HepG2 (cell line): ENCODE measurements around the gene EIF3B. TPM values are rescaled to one million over a fixed set of nuclear protein-coding genes. Genes with fewer than 3 reads are reported as not detected.

ENCODE experiments used
- CHD2 ChIP-seq: IDR thresholded peaks from 2 replicates; pipeline ENCODE4 v1.6.1; 2011; ENCODE audit warnings: low read depth, low read length, improper control_type of control experiment
- CHD4 ChIP-seq: fragments of 200-600 bp; sonication (generic); IDR thresholded peaks from 2 replicates; pipeline ENCODE4 v1.7.0; 2017; ENCODE audit warnings: mild to moderate bottlenecking, low read length, borderline replicate concordance
- EED ChIP-seq: sonication (generic); formaldehyde crosslinking; IDR thresholded peaks from 2 replicates; pipeline ENCODE4 v1.5.0; 2020; ENCODE audit warnings: mild to moderate bottlenecking, missing genetic modification reagents
- GATAD1 ChIP-seq: IDR thresholded peaks from 2 replicates; pipeline ENCODE4 v1.6.1; 2016; ENCODE audit warnings: missing genetic modification reagents, missing compliant biosample characterization
- HIVEP1 ChIP-seq: sonication (generic); formaldehyde crosslinking; IDR thresholded peaks from 2 replicates; pipeline ENCODE4 v1.4.0; 2020; ENCODE audit warnings: mild to moderate bottlenecking, missing genetic modification reagents
- HNF4A ChIP-seq: sonication (generic); formaldehyde crosslinking; IDR thresholded peaks from 2 replicates; pipeline ENCODE4 v1.4.0; 2020; ENCODE audit warnings: missing genetic modification reagents
- KDM1A ChIP-seq: IDR thresholded peaks from 2 replicates; pipeline ENCODE4 v1.6.1; 2016; ENCODE audit warnings: missing compliant biosample characterization
- KDM5A ChIP-seq: fragments of 200-600 bp; sonication (generic); IDR thresholded peaks from 2 replicates; pipeline ENCODE4 v1.7.0; 2018; ENCODE audit warnings: antibody characterized with exemption, mild to moderate bottlenecking, low read length, borderline replicate concordance
- RBFOX2 ChIP-seq: fragments of 200-400 bp; formaldehyde crosslinking; IDR thresholded peaks from 2 replicates; pipeline ENCODE4 v1.6.1; 2017; ENCODE audit warnings: low read depth, mild to moderate bottlenecking, low read length
- RBM22 ChIP-seq: fragments of 200-400 bp; formaldehyde crosslinking; optimal IDR thresholded peaks from 2 replicates; pipeline ENCODE3; 2017; ENCODE audit warnings: mild to moderate bottlenecking, low read length, moderate library complexity
- RBM39 ChIP-seq: fragments of 200-400 bp; formaldehyde crosslinking; IDR thresholded peaks from one replicate; pipeline ENCODE4 v1.6.1; 2018; ENCODE audit warnings: antibody characterized with exemption, mild to moderate bottlenecking, low read depth, low read length; ENCODE audit not compliant: poor library complexity, severe bottlenecking
- ZNF260 ChIP-seq: sonication (generic); formaldehyde crosslinking; IDR thresholded peaks from 2 replicates; pipeline ENCODE4 v1.4.0; 2020; ENCODE audit warnings: missing genetic modification reagents, low read depth, mild to moderate bottlenecking, borderline replicate concordance
- ZNF276 ChIP-seq: sonication (generic); formaldehyde crosslinking; IDR thresholded peaks from 2 replicates; pipeline ENCODE4 v1.4.0; 2020; ENCODE audit warnings: mild to moderate bottlenecking, low read depth, missing genetic modification reagents
- ZNF607 ChIP-seq: sonication (generic); formaldehyde crosslinking; IDR thresholded peaks from 2 replicates; pipeline ENCODE4 v1.5.1; 2020; ENCODE audit warnings: missing genetic modification reagents, mild to moderate bottlenecking, borderline replicate concordance
- ZNF670 ChIP-seq: sonication (generic); formaldehyde crosslinking; IDR thresholded peaks from 2 replicates; pipeline ENCODE4 v1.8.0; 2022; ENCODE audit warnings: mild to moderate bottlenecking, missing genetic modification reagents, borderline replicate concordance
- ZNF691 ChIP-seq: sonication (generic); formaldehyde crosslinking; IDR thresholded peaks from 2 replicates; pipeline ENCODE4 v1.4.0; 2020; ENCODE audit warnings: missing genetic modification reagents, low read depth, mild to moderate bottlenecking, borderline replicate concordance
- ZNF713 ChIP-seq: sonication (generic); formaldehyde crosslinking; IDR thresholded peaks from 2 replicates; pipeline ENCODE4 v1.4.0; 2020; ENCODE audit warnings: mild to moderate bottlenecking, missing genetic modification reagents
- polyA plus RNA-seq, 8 experiments: library from polyadenylated mRNA; depleted of rRNA in 3 of 8; stranded (reverse) in 7 of 8; unstranded in 1 of 8; fragments of >200 nt; fragmentation: Illumina TruSeq in 4 of 8; extraction: Trizol in 4 of 8; gene quantifications; 2 replicates each; pipeline versions ENCODE4 v1.2.1 to v1.2.3, GENCODE V29; 2011 to 2016; ENCODE audit warnings: low read depth in 4 of 8, missing spikeins in 1 of 8, mixed read lengths in 1 of 8; ENCODE audit not compliant: insufficient read depth in 1 of 8
- total RNA-seq, 5 experiments: library from RNA; depleted of rRNA; stranded (reverse); fragments of >200 nt; fragmentation: Illumina TruSeq; extraction: Trizol; gene quantifications; 2 replicates each; pipeline ENCODE4 v1.2.3, GENCODE V29; 2016; ENCODE audit warnings: low read depth in 1 of 5
- TF ChIP-seq, protein P1 (sequence below): sonication (generic); formaldehyde crosslinking; IDR thresholded peaks from 2 replicates; pipeline ENCODE4 v1.4.0; 2020; ENCODE audit warnings: mild to moderate bottlenecking, missing genetic modification reagents
- TF ChIP-seq, protein P2 (sequence below): sonication (generic); formaldehyde crosslinking; IDR thresholded peaks from 2 replicates; pipeline ENCODE4 v1.5.0; 2020; ENCODE audit warnings: mild to moderate bottlenecking, missing genetic modification reagents
- TF ChIP-seq, protein P3 (sequence below): sonication (generic); formaldehyde crosslinking; IDR thresholded peaks from 2 replicates; pipeline ENCODE4 v1.5.1; 2020; ENCODE audit warnings: missing genetic modification reagents, mild to moderate bottlenecking, borderline replicate concordance

EIF3B gene
- total and polyA plus RNA-seq, 2 of the 13 experiments (the other 11 are each of a cell fraction or from before 2014, with no cell fraction given), result 92.2 to 241 TPM

- TF ChIP-seq, protein P1, sequence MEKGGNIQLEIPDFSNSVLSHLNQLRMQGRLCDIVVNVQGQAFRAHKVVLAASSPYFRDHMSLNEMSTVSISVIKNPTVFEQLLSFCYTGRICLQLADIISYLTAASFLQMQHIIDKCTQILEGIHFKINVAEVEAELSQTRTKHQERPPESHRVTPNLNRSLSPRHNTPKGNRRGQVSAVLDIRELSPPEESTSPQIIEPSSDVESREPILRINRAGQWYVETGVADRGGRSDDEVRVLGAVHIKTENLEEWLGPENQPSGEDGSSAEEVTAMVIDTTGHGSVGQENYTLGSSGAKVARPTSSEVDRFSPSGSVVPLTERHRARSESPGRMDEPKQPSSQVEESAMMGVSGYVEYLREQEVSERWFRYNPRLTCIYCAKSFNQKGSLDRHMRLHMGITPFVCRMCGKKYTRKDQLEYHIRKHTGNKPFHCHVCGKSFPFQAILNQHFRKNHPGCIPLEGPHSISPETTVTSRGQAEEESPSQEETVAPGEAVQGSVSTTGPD (CRISPR knock-in tag), result no peak
- 0 out of 2 replicates have a peak, but pooled peaks have one; percentile 9 for TF ChIP-seq HNF4A (CRISPR knock-in tag)
- peak; percentile 79 for TF ChIP-seq RBFOX2
- TF ChIP-seq ZNF260 (CRISPR knock-in tag), result no peak
- no peak for TF ChIP-seq EED (CRISPR knock-in tag)
- no peak for TF ChIP-seq RBM22
- no peak for TF ChIP-seq ZNF607 (CRISPR knock-in tag)
- 0 out of 2 replicates have a peak, but pooled peaks have one; percentile 40 for TF ChIP-seq ZNF691
- TF ChIP-seq, protein P2, sequence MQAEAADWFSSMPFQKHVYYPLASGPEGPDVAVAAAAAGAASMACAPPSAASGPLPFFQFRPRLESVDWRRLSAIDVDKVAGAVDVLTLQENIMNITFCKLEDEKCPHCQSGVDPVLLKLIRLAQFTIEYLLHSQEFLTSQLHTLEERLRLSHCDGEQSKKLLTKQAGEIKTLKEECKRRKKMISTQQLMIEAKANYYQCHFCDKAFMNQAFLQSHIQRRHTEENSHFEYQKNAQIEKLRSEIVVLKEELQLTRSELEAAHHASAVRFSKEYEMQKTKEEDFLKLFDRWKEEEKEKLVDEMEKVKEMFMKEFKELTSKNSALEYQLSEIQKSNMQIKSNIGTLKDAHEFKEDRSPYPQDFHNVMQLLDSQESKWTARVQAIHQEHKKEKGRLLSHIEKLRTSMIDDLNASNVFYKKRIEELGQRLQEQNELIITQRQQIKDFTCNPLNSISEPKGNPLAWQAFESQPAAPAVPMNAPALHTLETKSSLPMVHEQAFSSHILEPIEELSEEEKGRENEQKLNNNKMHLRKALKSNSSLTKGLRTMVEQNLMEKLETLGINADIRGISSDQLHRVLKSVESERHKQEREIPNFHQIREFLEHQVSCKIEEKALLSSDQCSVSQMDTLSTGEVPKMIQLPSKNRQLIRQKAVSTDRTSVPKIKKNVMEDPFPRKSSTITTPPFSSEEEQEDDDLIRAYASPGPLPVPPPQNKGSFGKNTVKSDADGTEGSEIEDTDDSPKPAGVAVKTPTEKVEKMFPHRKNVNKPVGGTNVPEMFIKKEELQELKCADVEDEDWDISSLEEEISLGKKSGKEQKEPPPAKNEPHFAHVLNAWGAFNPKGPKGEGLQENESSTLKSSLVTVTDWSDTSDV (CRISPR knock-in tag), result 0 out of 2 replicates have a peak, but pooled peaks have one; percentile 75
- TF ChIP-seq GATAD1 (CRISPR knock-in tag), result 0 out of 2 replicates have a peak, but pooled peaks have one; percentile 8
- TF ChIP-seq KDM5A, result no peak; the same call in 1 of the 2 replicates
- peak; percentile 71; the same call in 1 of the 2 replicates for TF ChIP-seq ZNF713 (CRISPR knock-in tag)
- TF ChIP-seq ZNF670, result 0 out of 2 replicates have a peak, but pooled peaks have one; percentile 26
- peak; percentile 88 for TF ChIP-seq CHD2
- TF ChIP-seq, protein P3, sequence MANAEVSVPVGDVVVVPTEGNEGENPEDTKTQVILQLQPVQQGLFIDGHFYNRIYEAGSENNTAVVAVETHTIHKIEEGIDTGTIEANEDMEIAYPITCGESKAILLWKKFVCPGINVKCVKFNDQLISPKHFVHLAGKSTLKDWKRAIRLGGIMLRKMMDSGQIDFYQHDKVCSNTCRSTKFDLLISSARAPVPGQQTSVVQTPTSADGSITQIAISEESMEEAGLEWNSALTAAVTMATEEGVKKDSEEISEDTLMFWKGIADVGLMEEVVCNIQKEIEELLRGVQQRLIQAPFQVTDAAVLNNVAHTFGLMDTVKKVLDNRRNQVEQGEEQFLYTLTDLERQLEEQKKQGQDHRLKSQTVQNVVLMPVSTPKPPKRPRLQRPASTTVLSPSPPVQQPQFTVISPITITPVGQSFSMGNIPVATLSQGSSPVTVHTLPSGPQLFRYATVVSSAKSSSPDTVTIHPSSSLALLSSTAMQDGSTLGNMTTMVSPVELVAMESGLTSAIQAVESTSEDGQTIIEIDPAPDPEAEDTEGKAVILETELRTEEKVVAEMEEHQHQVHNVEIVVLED (CRISPR knock-in tag), result peak; percentile 58; the same call in 1 of the 2 replicates
- TF ChIP-seq CHD4, result peak; percentile 78; the same call in 1 of the 2 replicates
- peak; percentile 60; the same call in 1 of the 2 replicates for TF ChIP-seq HIVEP1 (CRISPR knock-in tag)
- TF ChIP-seq KDM1A, result peak; percentile 97
- TF ChIP-seq ZNF276 (CRISPR knock-in tag), result 0 out of 2 replicates have a peak, but pooled peaks have one; percentile 26
- TF ChIP-seq RBM39, result no peak
These were observed 48.5 kb downstream of the EIF3B start, which contains the start of gene CHST12 (continued) for GRCh38 chr7:2403014-2403717.
